BLaER1 treated with 17β-estradiol and CSF1 and Interleukin-3, amounts not matched to agents 10 nM and 100 nM (cell line): ENCODE measurements around the gene TBC1D26.
A peak's percentile ranks its signal among the peaks of the same experiment; 100 is the strongest.
"Not testable (repeated sequence)": the region's sequence is repeated elsewhere in the genome, so short reads cannot be mapped to it uniquely, and the experiment has no call there.

ENCODE experiments used
- H3K27ac ChIP-seq, 11 experiments: shearing (Covaris generic); formaldehyde crosslinking; 2 replicates each; pipeline ENCODE4 v1.8.1; 2022
- H3K27me3 ChIP-seq, 11 experiments: shearing (Covaris generic); formaldehyde crosslinking; 2 replicates each; pipeline ENCODE4 v1.8.1; 2022
- H3K36me3 ChIP-seq, 11 experiments: shearing (Covaris generic); formaldehyde crosslinking; 2 replicates each; pipeline ENCODE4 v1.8.1; 2022
- H3K4me1 ChIP-seq, 10 experiments: shearing (Covaris generic); formaldehyde crosslinking; 2 replicates each; pipeline ENCODE4 v1.8.1; 2022
- H3K4me2 ChIP-seq, 11 experiments: shearing (Covaris generic); formaldehyde crosslinking; 2 replicates each; pipeline ENCODE4 v1.8.1; 2022
- H3K4me3 ChIP-seq, 10 experiments: shearing (Covaris generic); formaldehyde crosslinking; 2 replicates each; pipeline ENCODE4 v1.8.1; 2022
- H3K9ac ChIP-seq, 11 experiments: shearing (Covaris generic); formaldehyde crosslinking; 2 replicates each; pipeline ENCODE4 v1.8.1; 2022
- H3K9me3 ChIP-seq, 11 experiments: shearing (Covaris generic); formaldehyde crosslinking; replicated peaks in 1 of 11; 2 replicates each; pipeline ENCODE4 v1.8.1; 2022
- H4K20me1 ChIP-seq, 11 experiments: shearing (Covaris generic); formaldehyde crosslinking; 2 replicates each; pipeline ENCODE4 v1.8.1; 2022
- Cebpa-rat ChIP-seq, 11 experiments: shearing (Covaris generic); IDR thresholded peaks; 2 replicates each; pipeline ENCODE4 v1.8.1; 2022

The TBC1D26 gene

GRCh38 chr17:15744074-15744676 lies 12.1 kb downstream of the TBC1D26 start:
- H3K4me1 ChIP-seq, result peaks cover 8 to 24% (median 20%) of the 10 kb centered on the region in 10 experiments
- H3K9ac ChIP-seq, result no peak overlapping the region
- no peak for TF ChIP-seq Cebpa-rat (IDR thresholded peaks at IDR 0.05)
- H3K27ac ChIP-seq, result no peak overlapping the region
- no peaks in the 10 kb centered on the region for H4K20me1 ChIP-seq
- no peaks in the 10 kb centered on the region for H3K27me3 ChIP-seq
- H3K36me3 ChIP-seq, result peaks cover 0 to 7% (median 0%) of the 10 kb centered on the region in 11 experiments; a peak in 2 of 22 replicates
- H3K4me2 ChIP-seq, result no peak overlapping the region
- peaks cover 15 to 48% (median 24%) of the 10 kb centered on the region in 11 experiments for H3K9me3 ChIP-seq
- H3K4me3 ChIP-seq, result no peak overlapping the region

GRCh38 chr17:15744885-15745284 lies 12.8 kb downstream of the TBC1D26 start:
- H3K4me1 ChIP-seq, result peaks cover 12 to 30% (median 27%) of the 10 kb centered on the region in 10 experiments
- no peak overlapping the region for H3K9ac ChIP-seq
- no peaks in the 10 kb centered on the region for H3K27me3 ChIP-seq
- peaks cover 0 to 7% (median 0%) of the 10 kb centered on the region in 11 experiments; a peak in 2 of 22 replicates for H3K36me3 ChIP-seq
- no peak overlapping the region for H3K4me3 ChIP-seq
- H3K4me2 ChIP-seq, result no peak overlapping the region
- H3K9me3 ChIP-seq, result peaks cover 15 to 48% (median 24%) of the 10 kb centered on the region in 11 experiments
- H3K27ac ChIP-seq, result no peak overlapping the region
- no peaks in the 10 kb centered on the region for H4K20me1 ChIP-seq
- TF ChIP-seq Cebpa-rat (IDR thresholded peaks at IDR 0.05), result no peak

GRCh38 chr17:15749403-15749802 lies 17.3 kb downstream of the TBC1D26 start:
- H4K20me1 ChIP-seq, H3K27me3 ChIP-seq, H3K36me3 ChIP-seq: not testable (repeated sequence)
- Histone ChIP-seq H3K27ac (peak overlapping the region in 9 of 11 experiments; percentile 38 to 81 (median 71); a peak in 17 of 22 replicates), H3K4me3 (peak overlapping the region in 6 of 10 experiments; percentile 10 to 46 (median 36); a peak in 7 of 20 replicates), H3K9me3 (peaks cover 14 to 27% (median 16%) of the 10 kb centered on the region in 11 experiments), H3K9ac (peak overlapping the region in 8 of 11 experiments; percentile 19 to 69 (median 51); a peak in 12 of 22 replicates), H3K4me1 (peaks cover 12 to 30% (median 25%) of the 10 kb centered on the region in 10 experiments), H3K4me2 (peak overlapping the region; percentile 42 to 83 (median 75); a peak in 20 of 22 replicates)

GRCh38 chr17:15768865-15769533 lies 36.9 kb downstream of the TBC1D26 start:
- not testable (repeated sequence) for H3K27me3 ChIP-seq, H3K9me3 ChIP-seq, H4K20me1 ChIP-seq, H3K4me1 ChIP-seq, H3K36me3 ChIP-seq, H3K9ac ChIP-seq, H3K27ac ChIP-seq, H3K4me3 ChIP-seq, H3K4me2 ChIP-seq

GRCh38 chr17:15770679-15771078 lies 38.6 kb downstream of the TBC1D26 start:
- not testable (repeated sequence) for H3K27ac ChIP-seq, H3K4me2 ChIP-seq, H4K20me1 ChIP-seq, H3K4me3 ChIP-seq, H3K9ac ChIP-seq, H3K27me3 ChIP-seq, H3K4me1 ChIP-seq, H3K36me3 ChIP-seq
- peaks cover 2 to 14% (median 8%) of the 10 kb centered on the region in 11 experiments; a peak in 20 of 22 replicates for H3K9me3 ChIP-seq

- H3K27me3 ChIP-seq, result no peaks in the 10 kb centered on the region
- no peak overlapping the region for H3K4me2 ChIP-seq
- H4K20me1 ChIP-seq, result no peaks in the 10 kb centered on the region
- no peak overlapping the region for H3K4me3 ChIP-seq
- H3K9me3 ChIP-seq, result peaks cover 40 to 75% (median 55%) of the 10 kb centered on the region in 11 experiments
- no peak overlapping the region for H3K27ac ChIP-seq
- H3K9ac ChIP-seq, result no peak overlapping the region
- no peaks in the 10 kb centered on the region for H3K4me1 ChIP-seq
- H3K36me3 ChIP-seq, result no peaks in the 10 kb centered on the region; a peak in 1 of 22 replicates
- no peak for TF ChIP-seq Cebpa-rat (IDR thresholded peaks at IDR 0.05)
Measured at GRCh38 chr17:15776871-15777270, 44.8 kb downstream of the TBC1D26 start.

GRCh38 chr17:15777297-15777696 lies 45.2 kb downstream of the TBC1D26 start:
- Histone ChIP-seq H3K27me3 (no peaks in the 10 kb centered on the region), H3K36me3 (no peaks in the 10 kb centered on the region; a peak in 1 of 22 replicates), H4K20me1 (no peaks in the 10 kb centered on the region), H3K9ac (no peak overlapping the region), H3K4me3 (no peak overlapping the region), H3K9me3 (peaks cover 40 to 77% (median 56%) of the 10 kb centered on the region in 11 experiments), H3K27ac (no peak overlapping the region), H3K4me2 (no peak overlapping the region), H3K4me1 (no peaks in the 10 kb centered on the region)
- no peak for TF ChIP-seq Cebpa-rat (IDR thresholded peaks at IDR 0.05)

GRCh38 chr17:15777717-15778116 lies 45.6 kb downstream of the TBC1D26 start:
- H3K4me2 ChIP-seq, result no peak overlapping the region
- no peaks in the 10 kb centered on the region for H3K27me3 ChIP-seq
- peaks cover 40 to 77% (median 57%) of the 10 kb centered on the region in 11 experiments for H3K9me3 ChIP-seq
- no peak overlapping the region for H3K9ac ChIP-seq
- no peaks in the 10 kb centered on the region for H4K20me1 ChIP-seq
- H3K4me1 ChIP-seq, result no peaks in the 10 kb centered on the region
- H3K4me3 ChIP-seq, result no peak overlapping the region
- H3K36me3 ChIP-seq, result no peaks in the 10 kb centered on the region; a peak in 1 of 22 replicates
- TF ChIP-seq Cebpa-rat (IDR thresholded peaks at IDR 0.05), result no peak
- no peak overlapping the region for H3K27ac ChIP-seq

GRCh38 chr17:15779119-15779518 lies 47.0 kb downstream of the TBC1D26 start:
- H3K9me3 ChIP-seq, result peaks cover 40 to 77% (median 60%) of the 10 kb centered on the region in 11 experiments
- H3K9ac ChIP-seq, result no peak overlapping the region
- no peak overlapping the region for H3K4me2 ChIP-seq
- no peaks in the 10 kb centered on the region for H3K4me1 ChIP-seq
- H4K20me1 ChIP-seq, result no peaks in the 10 kb centered on the region
- H3K36me3 ChIP-seq, result no peaks in the 10 kb centered on the region; a peak in 1 of 22 replicates
- H3K4me3 ChIP-seq, result no peak overlapping the region
- no peaks in the 10 kb centered on the region for H3K27me3 ChIP-seq
- no peak overlapping the region for H3K27ac ChIP-seq
- TF ChIP-seq Cebpa-rat (IDR thresholded peaks at IDR 0.05), result no peak
